GM06990 (cell line): ENCODE data around the gene PRDM15.

Experiments used
- DNase-seq: peaks from one replicate; pipeline ENCODE4 v3.0.0-alpha.2; 2011; ENCODE audit not compliant: insufficient read length; ENCODE audit errors: extremely low read depth
- H3K27me3 ChIP-seq: replicated peaks from 2 replicates; pipeline ENCODE4 v1.6.0; 2011; ENCODE audit warnings: low read length; ENCODE audit not compliant: control insufficient read depth, insufficient read depth
- H3K36me3 ChIP-seq: 2 replicates; pipeline ENCODE4 v1.5.1; 2011; ENCODE audit warnings: low read length; ENCODE audit not compliant: control insufficient read depth, insufficient read depth
- H3K4me3 ChIP-seq: replicated peaks from 2 replicates; pipeline ENCODE4 v1.5.1; 2011; ENCODE audit warnings: low read depth, mild to moderate bottlenecking, control low read depth, low read length
- TF ChIP-seq, protein P1 (sequence below): IDR thresholded peaks from 2 replicates; pipeline ENCODE4 v1.5.1; 2011; ENCODE audit warnings: low read length, control low read depth, mild to moderate bottlenecking, inconsistent platforms; ENCODE audit not compliant: insufficient read depth, poor library complexity, severe bottlenecking

Gene PRDM15

DNA sequence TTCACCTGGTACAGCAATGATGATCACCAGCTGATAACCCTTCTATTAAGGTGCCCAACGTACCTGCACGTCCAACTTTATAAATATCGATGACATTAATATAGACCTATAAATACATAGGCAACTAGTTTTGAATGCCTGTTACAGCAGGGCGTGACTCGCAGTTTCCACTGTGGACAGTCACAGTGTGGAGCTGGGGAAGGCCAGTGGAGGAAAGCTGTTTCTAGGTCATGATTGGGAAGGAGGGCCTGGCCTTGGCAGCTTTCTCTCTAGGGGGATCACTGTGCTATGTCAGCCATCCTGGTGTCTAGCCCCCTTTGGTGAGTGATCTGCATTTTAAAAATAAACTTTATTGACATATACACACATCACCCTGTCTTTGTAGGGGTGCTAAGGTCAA lies 4.4 kb upstream of the PRDM15 start:
- TF ChIP-seq, protein P1, sequence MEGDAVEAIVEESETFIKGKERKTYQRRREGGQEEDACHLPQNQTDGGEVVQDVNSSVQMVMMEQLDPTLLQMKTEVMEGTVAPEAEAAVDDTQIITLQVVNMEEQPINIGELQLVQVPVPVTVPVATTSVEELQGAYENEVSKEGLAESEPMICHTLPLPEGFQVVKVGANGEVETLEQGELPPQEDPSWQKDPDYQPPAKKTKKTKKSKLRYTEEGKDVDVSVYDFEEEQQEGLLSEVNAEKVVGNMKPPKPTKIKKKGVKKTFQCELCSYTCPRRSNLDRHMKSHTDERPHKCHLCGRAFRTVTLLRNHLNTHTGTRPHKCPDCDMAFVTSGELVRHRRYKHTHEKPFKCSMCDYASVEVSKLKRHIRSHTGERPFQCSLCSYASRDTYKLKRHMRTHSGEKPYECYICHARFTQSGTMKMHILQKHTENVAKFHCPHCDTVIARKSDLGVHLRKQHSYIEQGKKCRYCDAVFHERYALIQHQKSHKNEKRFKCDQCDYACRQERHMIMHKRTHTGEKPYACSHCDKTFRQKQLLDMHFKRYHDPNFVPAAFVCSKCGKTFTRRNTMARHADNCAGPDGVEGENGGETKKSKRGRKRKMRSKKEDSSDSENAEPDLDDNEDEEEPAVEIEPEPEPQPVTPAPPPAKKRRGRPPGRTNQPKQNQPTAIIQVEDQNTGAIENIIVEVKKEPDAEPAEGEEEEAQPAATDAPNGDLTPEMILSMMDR, result no peak
- H3K27me3 ChIP-seq, result no peaks in the 10 kb centered on the region
- DNase-seq, result no peak
- no peaks in the 10 kb centered on the region; the same call in 1 of the 2 replicates for H3K36me3 ChIP-seq
- H3K4me3 ChIP-seq, result no peak overlapping the region

DNA sequence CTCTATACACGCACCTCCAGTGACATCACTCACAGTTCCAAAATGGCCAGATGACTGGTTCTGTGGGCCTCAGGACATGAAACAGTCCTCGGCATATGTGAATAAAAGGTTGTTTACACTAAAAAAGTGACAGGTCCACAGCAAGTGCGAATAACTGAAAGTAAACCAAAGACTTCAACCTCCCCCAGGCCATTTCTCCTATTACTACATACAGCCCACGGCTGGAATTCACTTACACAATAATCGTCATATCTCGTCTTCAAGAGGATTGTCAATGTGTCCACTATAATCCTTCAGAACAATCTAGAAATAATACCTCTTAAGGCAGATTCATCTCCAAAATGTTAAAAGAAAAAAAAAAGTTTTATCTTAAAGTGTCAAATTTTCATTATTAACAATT lies 1.9 kb upstream of the PRDM15 start:
- TF ChIP-seq, protein P1, result no peak
- no peak for DNase-seq
- Histone ChIP-seq H3K4me3 (no peak overlapping the region), H3K36me3 (no peaks in the 10 kb centered on the region; the same call in 1 of the 2 replicates), H3K27me3 (no peaks in the 10 kb centered on the region)

DNA sequence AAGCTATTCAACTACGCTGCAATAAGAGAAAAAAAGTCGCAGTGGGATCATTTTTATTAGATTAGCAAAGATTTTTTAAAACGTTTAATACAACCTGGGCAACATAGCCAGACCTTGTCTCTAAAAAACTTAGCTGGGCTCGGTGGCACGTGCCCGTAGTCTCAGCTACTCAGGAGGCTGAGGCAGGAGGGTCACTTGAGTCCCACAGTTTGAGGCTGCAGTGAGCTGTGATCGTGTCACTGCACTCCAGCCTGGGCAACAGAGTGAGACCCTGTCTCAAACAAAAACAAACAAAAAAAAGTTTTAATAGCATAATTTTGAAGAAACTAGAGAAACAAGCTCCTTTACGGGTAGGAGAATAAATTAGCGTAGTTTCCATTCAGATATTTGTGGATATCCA lies 1.0 kb upstream of the PRDM15 start:
- Histone ChIP-seq H3K27me3 (no peaks in the 10 kb centered on the region), H3K4me3 (peak overlapping the region; percentile 77), H3K36me3 (no peaks in the 10 kb centered on the region; the same call in 1 of the 2 replicates)
- TF ChIP-seq, protein P1, result no peak
- DNase-seq, result no peak

DNA sequence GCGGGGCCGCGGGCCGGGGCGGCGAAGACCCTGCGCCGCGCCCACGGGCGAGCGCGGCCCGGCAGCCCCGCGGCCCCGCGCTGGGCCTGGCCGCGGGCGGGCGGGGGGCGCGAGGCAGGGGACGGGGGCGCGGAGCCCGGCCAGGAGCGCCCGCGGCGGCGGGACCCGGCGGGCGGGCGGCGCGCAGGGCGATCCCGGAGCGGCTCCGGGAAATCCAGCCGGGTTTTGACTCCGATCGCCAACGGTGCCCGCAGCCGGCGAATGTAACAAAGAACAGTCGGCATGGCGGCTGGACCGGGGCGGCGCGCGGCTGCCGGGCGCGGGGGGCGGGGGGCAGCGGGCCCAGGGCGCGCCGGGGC lies 334 bp downstream of the PRDM15 start:
- DNase-seq, result peak; percentile 82
- H3K36me3 ChIP-seq, result no peaks in the 10 kb centered on the region; the same call in 1 of the 2 replicates
- H3K27me3 ChIP-seq, result no peaks in the 10 kb centered on the region
- peak overlapping the region; percentile 85 for H3K4me3 ChIP-seq
- TF ChIP-seq, protein P1, result no peak

DNA sequence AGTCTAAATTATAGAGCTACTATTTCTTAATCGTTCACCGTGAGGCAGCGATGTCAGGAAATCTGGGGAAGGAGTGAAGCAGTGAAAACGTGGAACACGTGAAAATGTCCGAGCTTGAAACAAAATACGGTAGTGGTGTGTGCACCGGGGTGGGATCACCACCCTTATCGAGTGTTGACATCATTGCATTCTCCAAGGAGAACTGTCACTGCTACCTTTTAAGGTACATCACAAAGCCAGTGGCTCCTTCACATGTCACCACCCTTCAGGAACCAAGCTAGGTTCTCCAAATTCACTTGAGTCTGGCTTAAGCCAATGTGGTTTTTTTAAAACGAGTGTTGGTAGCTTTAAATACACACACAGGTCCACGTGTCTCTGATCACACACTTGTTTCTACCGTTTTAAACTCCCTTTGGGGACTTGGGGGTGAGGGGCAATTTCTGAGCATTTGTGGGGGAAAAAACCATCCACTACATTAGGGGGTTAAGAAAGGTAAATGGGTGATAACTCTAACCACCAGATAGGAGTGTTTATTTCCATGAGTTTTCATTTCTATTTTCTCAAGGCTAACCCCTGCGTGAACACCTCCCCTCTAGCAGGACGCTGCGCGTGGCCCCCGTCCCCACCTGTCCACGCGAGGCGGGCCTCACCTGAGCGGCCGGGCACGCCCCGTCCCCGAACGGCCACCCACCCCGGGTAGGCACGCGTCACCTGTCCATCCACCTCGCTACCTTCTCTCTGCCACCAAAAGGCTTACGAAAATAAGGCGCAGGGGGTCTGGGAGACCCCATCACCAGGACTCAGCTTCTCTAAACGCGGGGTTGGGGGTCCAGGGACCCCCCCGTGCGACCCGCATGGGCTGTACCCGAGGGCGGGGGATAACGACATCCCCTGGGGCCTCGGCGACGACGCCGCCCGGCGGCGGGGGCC lies 978 bp downstream of the PRDM15 start:
- Histone ChIP-seq H3K36me3 (no peaks in the 10 kb centered on the region; the same call in 1 of the 2 replicates), H3K4me3 (peak overlapping the region; percentile 85), H3K27me3 (no peaks in the 10 kb centered on the region)
- DNase-seq, result peak; percentile 71
- TF ChIP-seq, protein P1, result no peak
